HG02973 (cell line): ENCODE data around the gene PSMB11.

Experiments used
- ATAC-seq: cut with Tn5 transposase; IDR thresholded peaks from one replicate; pipeline ENCODE4 v1.9.1; 2021; ENCODE audit warnings: moderate library complexity; ENCODE audit not compliant: unreplicated experiment

PSMB11 gene

GRCh38 chr14:23078692-23079116 is 36.7 kb downstream of the PSMB11 start:
- ATAC-seq = no peak

- ATAC-seq = no peak
These were observed 37.7 kb downstream of the PSMB11 start for GRCh38 chr14:23079716-23080115.

- no peak for ATAC-seq
These were observed 38.5 kb downstream of the PSMB11 start for GRCh38 chr14:23080474-23080873.

- no peak for ATAC-seq
These were observed 43.4 kb downstream of the PSMB11 start for GRCh38 chr14:23085458-23085857.

GRCh38 chr14:23086565-23086964 is 44.6 kb downstream of the PSMB11 start:
- ATAC-seq = no peak

- no peak for ATAC-seq
These were observed 47.7 kb downstream of the PSMB11 start for GRCh38 chr14:23089498-23090253.

- no peak for ATAC-seq
These were observed 48.2 kb downstream of the PSMB11 start for GRCh38 chr14:23090254-23090636.

- no peak for ATAC-seq
These were observed 49.5 kb downstream of the PSMB11 start for GRCh38 chr14:23091294-23092225.

- ATAC-seq = no peak
These were observed 51.1 kb downstream of the PSMB11 start for GRCh38 chr14:23093104-23093503.

GRCh38 chr14:23093526-23093925 is 51.5 kb downstream of the PSMB11 start:
- ATAC-seq = no peak
